ENCODE measurements around the gene ARFGEF2.
"Not testable (repeated sequence)": the region's sequence is repeated elsewhere in the genome, so short reads cannot be mapped to it uniquely, and the experiment has no call there.

Gene ARFGEF2

DNA sequence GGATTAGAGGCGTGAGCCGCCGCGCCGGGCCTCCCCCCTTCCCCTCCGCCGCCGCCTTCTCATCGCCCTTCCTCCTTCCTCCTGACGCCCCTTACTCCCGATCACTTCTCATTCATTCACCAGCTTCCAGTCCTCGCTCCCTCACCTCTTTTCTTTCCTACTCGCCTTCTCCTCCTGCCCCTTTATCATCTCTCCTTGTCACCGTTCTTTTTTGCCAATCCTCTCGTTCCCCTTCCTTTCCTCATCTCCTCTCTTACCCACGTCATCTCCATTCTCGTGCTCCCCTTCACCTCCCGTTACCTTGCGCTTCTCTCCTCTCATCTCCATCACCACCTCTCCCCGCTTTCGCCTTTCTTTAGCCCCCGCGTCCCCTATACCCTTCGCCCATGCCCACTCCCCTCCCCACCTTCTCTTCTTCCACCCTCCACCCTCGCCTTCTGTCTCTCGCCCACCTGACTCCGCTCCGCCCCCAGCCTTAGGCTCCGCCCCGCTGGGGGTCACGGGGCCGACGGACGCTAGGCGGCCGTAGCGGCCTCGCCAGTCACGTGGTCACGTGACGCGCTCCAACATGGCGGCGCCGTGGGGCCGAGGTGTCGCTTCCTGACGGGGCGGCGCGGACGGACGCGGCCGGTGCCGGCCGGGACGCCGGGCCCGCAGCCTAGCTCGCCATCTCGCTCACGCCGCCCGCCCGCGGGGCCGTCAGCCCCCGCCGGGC lies at the start of gene ARFGEF2:
Gene ARFGEF2, plus strand, starts transcription at position 544 of the 715 bp plus-strand sequence. CDS start 179 bp downstream, outside the sequence.
- in situ Hi-C loops (cut with MboI; ENCODE audit: low sequenced_read_pairs), result loop anchor here (25.0 kb wide), 1 partner anchor 259 kb away; no protein-coding TSS in a partner anchor

DNA sequence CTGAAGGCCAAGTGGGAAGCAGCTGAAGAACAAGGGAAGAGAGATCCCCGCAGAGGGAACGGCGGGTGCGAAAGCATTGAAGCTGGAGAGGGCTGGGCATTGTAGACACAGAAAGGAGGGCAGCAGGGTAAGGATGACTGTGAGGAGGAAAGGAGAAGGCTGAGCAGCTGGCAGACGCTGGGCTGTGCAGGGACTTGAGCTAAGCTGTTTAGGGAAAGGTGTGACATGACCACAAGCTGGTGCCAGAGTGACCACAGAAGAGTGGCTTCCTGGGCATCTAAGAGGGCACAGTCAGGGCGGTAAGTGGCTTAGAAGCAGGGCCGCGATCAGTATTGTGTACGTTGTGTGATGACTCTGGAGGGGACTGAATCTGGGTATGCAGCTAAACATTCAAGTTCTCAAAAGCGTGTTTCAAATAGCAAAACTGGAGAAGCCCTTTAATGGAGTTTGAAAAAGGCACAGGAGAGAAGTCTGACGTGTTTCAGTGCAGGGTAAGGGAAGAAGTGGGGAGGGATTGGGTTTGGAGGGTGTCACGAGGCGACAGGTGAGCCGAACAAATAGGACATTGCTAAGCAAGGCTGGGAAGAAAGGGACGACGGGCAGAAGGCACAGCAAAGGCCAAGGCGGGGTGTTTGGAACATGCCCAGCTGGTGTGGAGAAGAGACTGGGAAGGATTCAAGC lies 46.1 kb upstream of the ARFGEF2 start:
- in situ Hi-C loops (cut with MboI; ENCODE audit: low sequenced_read_pairs), result no loop called here

DNA sequence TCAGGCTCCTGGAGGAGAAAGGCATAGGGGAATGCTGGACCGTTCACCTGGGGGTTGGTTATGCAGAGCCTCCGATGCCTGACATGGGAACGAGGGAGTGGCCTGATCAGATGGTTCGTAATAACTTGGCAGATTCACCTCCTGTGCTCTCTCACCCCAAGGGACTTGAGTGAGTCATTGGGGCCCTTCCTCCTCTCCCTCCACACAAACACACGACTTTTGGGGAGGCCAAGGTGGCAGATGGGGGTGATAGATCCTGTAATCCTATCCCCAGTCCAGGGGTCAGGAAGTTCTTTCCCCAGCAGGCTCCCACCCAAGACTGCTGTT lies 45.6 kb upstream of the ARFGEF2 start:
- in situ Hi-C loops (cut with MboI; ENCODE audit: low sequenced_read_pairs), result no loop called here

DNA sequence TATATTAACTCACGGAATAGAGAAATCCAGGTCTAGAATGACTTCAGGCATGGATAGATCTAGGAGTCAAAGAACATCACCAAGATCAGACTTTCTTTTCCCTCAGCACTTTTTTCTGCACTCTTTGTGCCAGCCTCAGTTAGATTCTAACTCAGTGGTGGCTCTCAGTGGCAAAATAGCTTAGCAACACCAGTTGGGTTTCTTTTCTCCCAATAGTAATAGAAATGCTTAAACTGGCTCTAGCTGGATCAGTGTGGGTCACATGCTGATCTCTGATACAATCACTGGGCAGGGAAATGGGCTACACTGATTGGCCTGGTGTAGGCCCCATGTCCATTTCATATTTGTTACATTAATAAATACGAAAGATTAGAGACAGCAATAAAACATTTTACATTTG lies 44.2 kb upstream of the ARFGEF2 start:
- in situ Hi-C loops (cut with MboI; ENCODE audit: low sequenced_read_pairs), result no loop called here

DNA sequence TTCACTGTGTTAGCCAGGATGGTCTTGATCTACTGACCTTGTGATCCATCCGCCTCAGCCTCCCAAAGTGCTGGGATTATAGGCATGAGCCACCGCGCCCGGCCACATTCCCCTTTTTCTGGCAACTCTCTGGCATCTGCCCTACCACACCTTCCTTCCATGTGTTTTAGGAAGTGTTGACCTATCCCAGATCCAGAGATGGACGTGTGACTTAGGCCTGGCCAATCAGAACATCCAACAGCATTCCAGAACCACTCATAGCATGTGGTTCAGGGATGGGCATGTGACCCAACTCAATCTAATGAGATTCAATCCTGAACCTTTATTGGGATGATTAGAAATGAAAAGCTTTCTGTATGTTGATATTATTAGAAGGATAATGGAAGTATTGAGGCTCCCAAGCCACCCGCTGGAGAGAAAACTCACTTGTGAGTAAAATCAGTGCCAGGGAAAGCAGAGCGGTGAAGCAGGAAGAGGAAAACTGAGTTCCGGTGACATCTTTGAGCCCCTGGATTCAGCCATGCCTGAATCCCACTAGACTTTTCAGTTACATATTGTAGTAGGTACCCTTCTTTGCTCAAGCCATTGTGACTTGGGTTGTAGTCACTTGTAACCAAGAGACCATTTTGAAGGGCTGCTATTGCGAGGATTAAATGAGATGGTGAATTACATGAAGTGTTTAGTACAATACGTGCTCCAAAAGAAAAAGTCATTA lies 42.8 kb upstream of the ARFGEF2 start:
- in situ Hi-C loops (cut with MboI; ENCODE audit: low sequenced_read_pairs), result no loop called here

DNA sequence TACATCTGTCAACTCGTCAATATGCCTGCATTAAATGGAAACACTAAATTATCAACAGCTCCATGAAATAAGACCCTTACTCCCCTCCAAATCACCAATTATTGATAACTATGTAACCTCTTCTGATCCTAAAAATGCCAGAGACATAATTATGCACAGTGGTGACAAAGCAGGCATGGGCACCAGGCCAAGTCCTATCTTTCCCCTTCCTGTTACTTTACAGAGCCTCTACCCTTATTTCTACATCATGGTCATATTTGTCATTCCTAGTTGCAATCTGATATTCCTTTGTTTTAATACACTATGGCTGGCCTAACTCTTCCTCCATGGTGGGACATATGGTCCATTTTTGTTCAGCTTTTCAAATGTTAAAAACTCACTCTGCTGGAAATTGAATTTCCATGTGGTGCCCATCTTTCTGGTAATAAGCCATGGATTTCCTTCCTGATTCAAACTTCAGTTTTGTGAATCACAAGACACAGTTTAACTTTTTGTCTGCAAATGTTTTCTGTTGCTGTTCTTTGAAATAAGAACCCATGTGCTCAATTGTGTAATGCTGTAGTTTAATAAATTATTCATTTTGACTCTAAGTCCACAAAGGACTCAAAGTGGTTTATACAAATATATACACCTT lies 41.8 kb upstream of the ARFGEF2 start:
- in situ Hi-C loops (cut with MboI; ENCODE audit: low sequenced_read_pairs), result no loop called here

DNA sequence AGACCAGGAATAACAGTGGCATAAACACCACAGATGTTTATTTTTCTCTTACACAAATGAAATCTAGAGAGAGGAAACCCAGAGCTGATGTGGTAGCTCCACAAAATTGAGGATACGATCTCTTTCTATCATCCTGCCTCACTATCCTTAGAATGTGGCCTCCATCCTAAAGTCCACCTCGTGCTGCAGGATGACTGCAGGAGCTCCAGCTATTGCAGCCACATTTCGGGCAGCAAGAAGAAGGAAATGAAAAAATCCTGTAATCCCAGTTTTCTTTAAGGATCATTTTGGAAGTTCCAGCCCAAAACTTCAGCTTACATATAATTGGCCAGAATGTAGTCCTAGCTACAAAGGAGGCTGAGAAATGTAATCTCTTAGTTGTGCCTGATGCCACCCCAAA lies 41.2 kb upstream of the ARFGEF2 start:
- in situ Hi-C loops (cut with MboI; ENCODE audit: low sequenced_read_pairs), result no loop called here

DNA sequence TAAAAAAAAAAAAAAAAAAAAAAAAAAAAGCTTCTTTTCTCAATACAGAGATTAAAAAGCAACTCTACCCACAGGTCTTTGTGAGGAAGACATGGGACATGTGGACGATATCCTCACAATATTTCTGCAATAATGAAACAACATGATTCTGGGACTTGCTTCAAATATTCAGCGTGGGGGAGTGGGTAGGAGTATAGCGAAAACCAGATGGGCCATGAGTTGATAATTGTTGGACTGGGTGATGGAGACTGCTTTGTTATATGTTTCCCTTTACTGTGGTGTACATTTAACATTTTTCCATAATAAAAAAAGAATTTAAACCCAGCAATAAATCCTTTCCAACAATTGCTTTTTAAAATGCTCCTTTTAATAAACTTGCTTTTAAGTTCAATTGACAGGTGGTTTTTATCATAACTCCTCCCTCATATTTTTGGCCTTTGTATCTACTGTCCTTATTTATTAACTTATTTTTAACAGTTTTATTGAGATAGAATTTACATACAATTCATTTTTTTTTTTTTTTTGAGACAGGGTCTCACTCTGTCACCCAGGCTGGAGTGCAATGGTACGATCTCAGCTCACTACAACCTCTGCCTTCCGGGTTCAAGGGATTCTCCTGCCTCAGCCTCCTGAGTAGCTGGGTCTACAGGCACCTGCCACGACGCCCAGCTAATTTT lies 40.4 kb upstream of the ARFGEF2 start:
- in situ Hi-C loops (cut with MboI; ENCODE audit: low sequenced_read_pairs), result no loop called here

DNA sequence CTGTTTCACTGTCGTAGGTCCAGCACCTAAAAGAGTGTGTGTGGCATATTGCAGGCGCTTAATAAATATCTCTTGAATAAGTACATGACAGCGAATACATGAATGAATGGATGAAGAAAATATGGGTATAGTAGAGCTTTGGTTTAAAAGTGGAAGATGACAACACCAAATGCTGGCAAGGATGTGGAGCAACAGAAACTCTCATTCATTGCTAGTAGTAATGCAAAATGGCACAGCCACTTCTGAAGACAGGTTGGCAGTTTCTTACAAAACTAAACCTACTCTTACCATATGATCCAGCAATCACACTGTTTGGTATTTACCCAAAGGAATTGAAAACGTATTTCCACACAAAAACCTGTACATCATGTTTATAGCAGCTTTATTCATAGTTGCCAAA lies 36.3 kb upstream of the ARFGEF2 start:
- in situ Hi-C loops (cut with MboI; ENCODE audit: low sequenced_read_pairs), result no loop called here

DNA sequence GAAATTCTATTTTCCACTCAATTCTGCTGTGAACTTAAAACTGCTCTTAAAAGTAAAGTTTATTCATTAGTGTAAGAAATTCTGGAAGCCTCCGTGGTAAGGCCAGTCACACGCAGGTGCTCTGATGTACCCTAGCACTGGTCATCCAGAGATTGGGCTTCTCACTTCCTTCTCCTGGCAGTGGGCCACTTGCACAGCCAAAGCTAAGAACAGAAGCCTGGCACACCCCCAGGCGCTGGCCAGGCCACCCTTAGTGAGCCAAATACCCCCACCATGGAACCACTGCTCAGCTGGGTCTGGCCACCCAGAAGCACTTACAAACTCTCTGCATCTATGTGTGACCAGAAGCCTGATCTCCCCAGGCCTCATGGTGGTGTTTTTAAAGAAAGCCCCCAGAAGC lies 35.3 kb upstream of the ARFGEF2 start:
- in situ Hi-C loops (cut with MboI; ENCODE audit: low sequenced_read_pairs), result no loop called here

DNA sequence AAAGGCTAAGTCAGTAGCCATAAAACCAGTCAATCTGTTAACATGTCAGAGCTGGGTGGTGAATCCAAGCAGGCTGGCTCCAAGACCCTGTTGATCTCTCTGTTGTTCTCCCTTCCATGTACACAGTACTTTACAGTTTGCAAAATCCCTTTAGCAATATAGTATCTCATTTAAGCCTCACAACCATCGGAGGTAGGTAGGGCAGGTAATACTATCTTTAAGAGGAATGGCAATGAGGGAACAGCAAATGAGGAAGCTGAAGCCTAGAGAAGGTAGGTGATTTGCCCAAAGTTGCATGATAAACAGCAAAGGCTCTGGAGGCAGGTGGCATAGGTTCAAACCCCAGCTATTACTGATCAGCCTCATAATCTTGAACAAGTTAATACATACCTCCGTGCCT lies 34.7 kb upstream of the ARFGEF2 start:
- in situ Hi-C loops (cut with MboI; ENCODE audit: low sequenced_read_pairs), result no loop called here

DNA sequence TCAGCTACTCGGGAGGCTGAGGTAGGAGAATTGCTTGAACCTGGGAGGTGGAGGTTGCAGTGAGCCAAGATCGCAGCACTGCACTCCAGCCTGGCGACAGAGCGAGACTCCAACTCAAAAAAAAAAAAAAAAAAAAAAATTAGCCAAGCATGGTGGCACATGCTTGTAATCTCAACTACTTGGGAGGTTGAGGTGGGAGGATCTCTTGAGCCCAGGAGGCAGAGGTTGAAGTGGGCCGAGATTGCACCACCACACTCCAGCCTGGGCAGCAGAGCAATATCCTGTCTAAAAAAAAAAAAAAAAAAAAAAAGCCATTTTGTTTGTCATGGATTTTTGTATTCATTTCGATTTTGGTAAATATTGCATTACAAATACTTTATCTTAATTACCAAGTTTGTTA lies 33.0 kb upstream of the ARFGEF2 start:
- in situ Hi-C loops (cut with MboI; ENCODE audit: low sequenced_read_pairs), result not testable (repeated sequence)

DNA sequence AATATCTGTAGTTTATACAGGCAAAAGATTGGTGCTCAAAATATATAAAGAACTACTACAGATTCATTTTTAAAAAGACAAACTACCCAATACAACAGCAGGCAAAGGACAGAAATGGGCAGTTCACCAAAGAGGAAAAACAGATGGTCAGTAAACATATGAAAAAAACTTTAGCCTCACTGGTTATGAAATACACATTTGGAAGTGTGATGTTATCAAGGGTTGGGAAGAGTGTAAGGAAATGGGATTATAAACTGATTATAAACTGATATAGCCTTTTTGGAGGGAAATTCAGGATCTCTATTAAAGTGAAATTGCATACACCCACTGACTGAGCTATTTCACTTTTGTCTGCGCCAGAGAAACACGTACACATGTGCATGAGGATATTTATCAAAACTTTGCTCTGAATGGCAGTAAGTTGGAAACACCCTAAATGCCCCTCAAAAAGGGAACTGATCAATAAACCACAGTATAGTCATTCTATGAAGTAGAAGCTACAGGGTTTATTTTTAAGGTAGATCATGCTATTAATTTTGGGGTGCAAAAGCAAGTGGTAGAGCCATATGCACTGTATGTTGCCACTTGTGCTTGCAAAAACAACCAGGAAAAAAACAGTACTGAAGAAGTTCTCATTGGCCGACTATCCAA lies 32.2 kb upstream of the ARFGEF2 start:
- in situ Hi-C loops (cut with MboI; ENCODE audit: low sequenced_read_pairs), result no loop called here

DNA sequence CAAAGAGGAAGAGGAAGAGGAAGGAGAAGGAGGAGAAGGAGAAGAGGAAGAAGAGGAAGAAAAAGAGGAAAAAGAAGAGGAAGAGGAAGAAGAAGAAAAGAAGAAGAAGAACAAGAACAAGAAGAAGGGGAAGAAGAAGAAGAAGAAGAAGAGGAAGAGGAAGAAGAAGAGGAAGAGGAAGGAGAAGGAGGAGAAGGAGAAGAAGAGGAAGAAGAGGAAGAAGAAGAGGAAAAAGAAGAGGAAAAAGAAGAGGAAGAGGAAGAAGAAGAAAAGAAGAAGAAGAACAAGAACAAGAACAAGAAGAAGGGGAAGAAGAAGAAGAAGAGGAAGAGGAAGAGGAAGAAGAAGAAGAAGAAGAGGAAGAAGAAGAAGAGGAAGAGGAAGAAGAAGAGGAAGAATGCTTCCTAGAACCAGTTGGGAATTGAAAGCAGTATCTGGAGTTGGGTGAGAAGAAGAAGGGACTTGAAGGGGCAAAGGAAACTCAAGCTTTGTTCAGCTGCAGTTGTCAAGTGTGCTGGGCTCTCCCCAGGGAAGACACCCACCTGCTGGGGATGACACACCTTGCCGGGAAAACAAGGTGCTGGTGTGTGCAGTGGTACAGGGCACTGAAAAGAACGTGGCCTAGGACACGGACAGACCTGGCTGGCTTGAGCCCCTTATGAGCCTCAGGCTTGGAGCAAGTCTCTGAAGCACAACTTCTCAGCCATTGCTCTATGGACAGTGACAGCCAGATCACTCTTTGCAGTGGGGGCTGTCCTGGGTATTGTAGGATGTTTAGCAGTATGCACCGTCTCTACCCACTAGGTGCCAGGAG lies 30.1 kb upstream of the ARFGEF2 start:
- in situ Hi-C loops (cut with MboI; ENCODE audit: low sequenced_read_pairs), result no loop called here

DNA sequence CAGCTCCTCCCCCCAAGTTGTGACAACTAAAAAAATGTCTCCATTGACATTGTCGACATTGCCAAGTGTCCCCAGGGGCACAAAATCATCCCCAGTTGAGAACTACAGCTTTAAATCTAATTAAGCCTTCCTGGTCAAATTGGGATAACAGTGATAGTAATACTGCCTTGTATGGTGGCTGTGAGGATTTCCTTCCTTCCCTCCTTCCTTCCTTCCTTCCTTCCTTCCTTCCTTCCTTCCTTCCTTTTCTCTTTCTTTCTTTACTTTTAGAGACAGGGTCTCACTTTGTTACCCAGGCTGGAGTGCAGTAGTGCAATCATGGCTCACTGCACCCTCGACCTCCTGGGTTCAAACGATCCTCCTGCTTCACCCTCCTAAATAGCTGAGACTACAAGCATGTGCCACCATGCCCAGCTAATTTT lies 29.5 kb upstream of the ARFGEF2 start:
- in situ Hi-C loops (cut with MboI; ENCODE audit: low sequenced_read_pairs), result no loop called here

DNA sequence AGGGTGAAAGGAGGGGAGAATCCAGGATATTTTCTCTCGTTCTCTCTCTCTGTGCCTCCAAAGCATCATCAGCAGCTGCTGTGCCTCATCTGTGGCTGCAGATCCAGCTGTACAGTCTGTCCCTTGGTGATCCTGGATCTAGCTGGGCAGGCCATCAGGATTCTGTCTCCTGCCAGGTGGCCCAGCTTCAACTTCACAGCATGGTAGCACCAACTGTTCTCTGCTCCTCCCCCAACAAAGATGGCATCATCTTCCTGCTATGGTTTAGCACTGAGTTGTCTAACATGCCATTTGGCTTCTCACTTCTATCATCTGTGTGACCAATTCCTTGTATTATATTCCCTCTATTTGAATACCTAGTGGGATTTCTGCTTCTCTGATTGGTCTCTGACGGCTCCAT lies 28.6 kb upstream of the ARFGEF2 start:
- in situ Hi-C loops (cut with MboI; ENCODE audit: low sequenced_read_pairs), result no loop called here

DNA sequence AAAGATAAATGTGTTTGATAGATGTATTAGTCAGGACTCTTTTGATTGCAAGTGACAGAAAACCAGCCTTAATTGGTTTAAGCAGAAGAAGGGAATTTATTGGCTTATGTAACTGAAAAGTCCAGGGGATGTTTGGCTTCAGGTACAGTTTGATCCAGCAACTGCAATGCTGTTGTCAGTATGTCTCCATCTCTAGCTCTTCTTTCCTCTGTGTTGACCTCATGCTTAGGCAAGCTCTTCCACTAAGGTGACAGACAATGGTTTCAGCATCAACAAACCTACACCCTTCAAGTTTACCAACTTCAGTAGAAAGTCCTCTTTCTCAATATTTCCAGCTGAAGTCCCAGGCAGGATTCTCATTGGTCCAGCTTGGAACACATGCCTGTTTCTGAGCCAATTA lies 28.1 kb upstream of the ARFGEF2 start:
- in situ Hi-C loops (cut with MboI; ENCODE audit: low sequenced_read_pairs), result no loop called here

DNA sequence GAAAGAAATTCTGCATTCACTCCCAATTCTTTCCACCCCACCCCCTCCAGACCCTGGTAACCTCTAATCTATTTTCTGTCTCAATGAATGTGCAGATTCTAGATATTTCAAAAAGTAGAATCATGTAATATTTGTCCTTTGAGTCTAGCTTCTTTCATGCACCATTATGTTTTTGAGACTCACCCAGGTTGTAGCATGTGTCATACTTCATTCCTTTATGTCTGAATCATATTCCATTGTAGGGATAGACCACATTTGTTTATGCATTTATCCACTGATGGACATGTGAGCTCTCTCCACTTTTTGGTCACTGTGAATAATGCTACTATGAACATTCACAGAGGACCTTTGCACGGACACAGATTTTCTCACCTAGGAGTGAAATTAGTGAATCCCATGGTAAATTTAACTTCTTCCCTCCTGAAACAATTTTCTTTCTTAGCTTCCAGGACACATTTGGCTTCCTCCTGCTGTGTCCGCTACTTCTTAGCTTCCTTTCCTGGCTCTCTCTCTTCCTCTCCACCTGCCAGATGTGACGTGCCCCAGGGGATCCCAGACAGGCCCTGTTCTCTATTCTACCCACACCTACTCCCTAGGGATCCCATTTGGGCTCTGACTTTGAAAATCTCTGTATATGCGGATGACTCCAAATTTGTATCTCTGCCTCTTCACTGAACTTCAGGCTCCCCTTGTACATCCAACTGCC lies 24.1 kb upstream of the ARFGEF2 start:
- in situ Hi-C loops (cut with MboI; ENCODE audit: low sequenced_read_pairs), result no loop called here

DNA sequence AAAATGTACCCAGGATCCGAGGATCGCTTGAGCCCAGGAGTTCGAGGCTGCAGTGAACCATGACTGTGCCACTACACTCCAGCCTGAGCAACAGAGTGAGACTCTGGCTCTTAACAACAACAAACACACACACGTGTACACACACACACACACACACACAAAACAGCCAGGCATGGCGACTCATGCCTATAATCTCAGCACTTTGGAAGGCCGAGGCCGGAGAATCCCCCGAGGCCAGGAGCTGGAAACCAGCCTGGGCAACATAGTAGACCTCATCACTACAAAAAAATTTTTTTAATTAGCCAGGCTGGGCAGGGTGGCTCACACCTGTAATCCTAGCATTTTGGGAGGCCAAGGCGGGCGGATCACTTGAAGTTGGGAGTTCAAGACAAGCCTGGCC lies 23.3 kb upstream of the ARFGEF2 start:
- in situ Hi-C loops (cut with MboI; ENCODE audit: low sequenced_read_pairs), result no loop called here

Data from hTERT RPE-1 (cell line).